Measurements from ENCODE around the gene METTL3.

The METTL3 gene

GRCh38 chr14:21526672-21527317, 15.7 kb upstream of the METTL3 start:
- Histone ChIP-seq H3K9me3 (ENCODE audit: control insufficient read depth in 2 of 2, low read length in 2 of 2) (no peaks in the 10 kb centered on the region), H3K36me3 (ENCODE audit: control insufficient read depth in 2 of 2, insufficient read depth in 2 of 2, low read length in 2 of 2) (peaks cover 4 to 11% of the 10 kb centered on the region in 2 donors), H3K9ac (ENCODE audit: low read length in 2 of 2) (peak overlapping the region; percentile 79), H3K27me3 (ENCODE audit: control insufficient read depth in 1 of 2, insufficient read depth in 2 of 2, low read length in 2 of 2) (no peaks in the 10 kb centered on the region), H3K4me3 (ENCODE audit: low read length in 2 of 2) (peak overlapping the region; percentile 73 to 78), H3K27ac (ENCODE audit: low read length) (peak overlapping the region; percentile 55), H3K4me1 (ENCODE audit: control insufficient read depth, insufficient read depth, low read length) (peaks cover 8% of the 10 kb centered on the region)

- no peaks in the 10 kb centered on the region for H3K9me3 ChIP-seq (ENCODE audit: control insufficient read depth in 2 of 2, low read length in 2 of 2)
- no peaks in the 10 kb centered on the region for H3K27me3 ChIP-seq (ENCODE audit: control insufficient read depth in 1 of 2, insufficient read depth in 2 of 2, low read length in 2 of 2)
- H3K36me3 ChIP-seq (ENCODE audit: control insufficient read depth in 2 of 2, insufficient read depth in 2 of 2, low read length in 2 of 2), result peaks cover 4 to 11% of the 10 kb centered on the region in 2 donors
- peak within 1 kb of the TSS; percentile 55 for H3K27ac ChIP-seq (ENCODE audit: low read length)
- H3K4me1 ChIP-seq (ENCODE audit: control insufficient read depth, insufficient read depth, low read length), result peaks cover 8% of the 10 kb centered on the region
- peak within 1 kb of the TSS; percentile 73 to 78 for H3K4me3 ChIP-seq (ENCODE audit: low read length in 2 of 2)
- H3K9ac ChIP-seq (ENCODE audit: low read length in 2 of 2), result peak within 1 kb of the TSS; percentile 79
These were observed 15.0 kb upstream of the METTL3 start, which contains the start of gene SALL2 for GRCh38 chr14:21525962-21526671. Gene SALL2 (minus strand): TSS chr14:21526346. CDS start chr14:21526127, 219 bp downstream.

DNA sequence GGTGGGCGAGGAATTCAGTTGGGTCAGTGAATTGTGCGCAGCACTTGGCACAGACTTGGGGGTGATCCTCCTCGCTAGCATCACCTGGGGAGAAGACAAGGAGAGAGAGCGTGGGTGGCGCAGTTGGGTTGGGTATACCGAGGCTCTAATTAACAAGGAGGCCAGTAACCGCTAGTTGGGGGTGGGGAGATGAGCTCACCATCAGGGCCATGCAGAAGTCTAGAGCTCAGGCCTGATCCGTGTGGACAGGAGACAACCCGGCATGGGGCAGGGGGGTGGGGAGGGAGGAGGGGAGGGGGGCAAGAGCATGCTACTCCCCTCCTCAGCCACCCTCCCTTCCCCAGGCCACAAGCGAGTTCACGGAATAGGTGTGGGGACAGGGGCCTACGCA, 14.4 kb upstream of the METTL3 start:
- H3K9me3 ChIP-seq (ENCODE audit: control insufficient read depth in 2 of 2, low read length in 2 of 2), result no peaks in the 10 kb centered on the region
- H3K4me1 ChIP-seq (ENCODE audit: control insufficient read depth, insufficient read depth, low read length), result peaks cover 8% of the 10 kb centered on the region
- H3K9ac ChIP-seq (ENCODE audit: low read length in 2 of 2), result peak overlapping the region; percentile 60 to 79
- no peaks in the 10 kb centered on the region for H3K27me3 ChIP-seq (ENCODE audit: control insufficient read depth in 1 of 2, insufficient read depth in 2 of 2, low read length in 2 of 2)
- peak overlapping the region; percentile 73 to 78 for H3K4me3 ChIP-seq (ENCODE audit: low read length in 2 of 2)
- H3K27ac ChIP-seq (ENCODE audit: low read length), result peak overlapping the region; percentile 55
- H3K36me3 ChIP-seq (ENCODE audit: control insufficient read depth in 2 of 2, insufficient read depth in 2 of 2, low read length in 2 of 2), result peaks cover 4 to 11% of the 10 kb centered on the region in 2 donors

DNA sequence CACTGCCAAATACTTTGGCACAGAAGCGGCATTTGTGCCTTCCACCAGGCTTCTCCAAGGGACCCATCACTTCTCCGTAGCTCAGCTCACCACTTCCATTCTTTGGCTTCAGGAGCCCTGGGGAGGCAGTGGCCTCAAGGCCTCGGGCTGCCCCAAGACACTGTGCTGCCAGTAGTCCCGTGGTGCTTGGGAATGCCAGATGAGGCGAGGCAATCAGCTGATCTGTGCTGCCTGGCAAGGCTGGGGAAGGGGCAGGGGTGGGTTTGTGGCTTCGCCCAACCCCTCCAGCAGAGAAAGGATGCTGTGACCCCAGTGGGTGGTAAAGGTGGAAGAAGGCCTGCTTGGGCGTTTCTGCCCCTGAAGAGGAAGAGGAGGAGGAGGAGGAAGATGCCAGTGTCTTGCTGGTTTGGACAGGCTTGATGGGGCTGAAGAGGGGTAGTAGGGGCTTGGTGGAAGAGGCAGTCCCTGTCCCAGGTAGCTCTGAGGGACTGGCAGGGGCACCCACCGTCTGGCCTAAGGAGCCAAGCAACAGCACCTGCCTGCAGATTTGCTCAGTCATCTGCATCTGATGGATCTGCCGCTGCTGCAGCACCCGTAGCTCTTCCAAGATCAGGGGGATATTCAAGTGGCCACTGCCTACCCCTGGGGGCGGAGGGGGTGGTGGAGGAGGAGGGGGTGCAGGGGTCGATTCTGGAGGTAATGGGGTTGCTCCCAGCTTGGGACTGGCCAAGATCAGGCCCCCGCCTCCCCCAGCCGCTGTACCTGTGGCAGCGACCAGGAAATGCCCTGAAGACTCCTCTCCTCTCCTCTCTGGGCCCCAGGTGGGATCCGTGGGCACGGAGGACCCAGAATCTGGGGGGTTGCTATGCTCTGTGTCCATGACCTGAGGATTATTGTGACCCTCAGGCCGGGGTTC, 13.7 kb upstream of the METTL3 start:
- peaks cover 4 to 11% of the 10 kb centered on the region in 2 donors for H3K36me3 ChIP-seq (ENCODE audit: control insufficient read depth in 2 of 2, insufficient read depth in 2 of 2, low read length in 2 of 2)
- peaks cover 8% of the 10 kb centered on the region for H3K4me1 ChIP-seq (ENCODE audit: control insufficient read depth, insufficient read depth, low read length)
- peak overlapping the region; percentile 73 to 78 for H3K4me3 ChIP-seq (ENCODE audit: low read length in 2 of 2)
- H3K9ac ChIP-seq (ENCODE audit: low read length in 2 of 2), result peak overlapping the region; percentile 60 to 79
- peak overlapping the region; percentile 55 for H3K27ac ChIP-seq (ENCODE audit: low read length)
- no peaks in the 10 kb centered on the region for H3K9me3 ChIP-seq (ENCODE audit: control insufficient read depth in 2 of 2, low read length in 2 of 2)
- no peaks in the 10 kb centered on the region for H3K27me3 ChIP-seq (ENCODE audit: control insufficient read depth in 1 of 2, insufficient read depth in 2 of 2, low read length in 2 of 2)

GRCh38 chr14:21523203-21523602, 12.1 kb upstream of the METTL3 start:
- H3K27me3 ChIP-seq (ENCODE audit: control insufficient read depth in 1 of 2, insufficient read depth in 2 of 2, low read length in 2 of 2), result no peaks in the 10 kb centered on the region
- H3K4me1 ChIP-seq (ENCODE audit: control insufficient read depth, insufficient read depth, low read length), result peaks cover 8% of the 10 kb centered on the region
- H3K9me3 ChIP-seq (ENCODE audit: control insufficient read depth in 2 of 2, low read length in 2 of 2), result no peaks in the 10 kb centered on the region
- no peak overlapping the region for H3K9ac ChIP-seq (ENCODE audit: low read length in 2 of 2)
- H3K4me3 ChIP-seq (ENCODE audit: low read length in 2 of 2), result no peak overlapping the region
- peaks cover 4 to 11% of the 10 kb centered on the region in 2 donors for H3K36me3 ChIP-seq (ENCODE audit: control insufficient read depth in 2 of 2, insufficient read depth in 2 of 2, low read length in 2 of 2)
- H3K27ac ChIP-seq (ENCODE audit: low read length), result no peak overlapping the region

DNA sequence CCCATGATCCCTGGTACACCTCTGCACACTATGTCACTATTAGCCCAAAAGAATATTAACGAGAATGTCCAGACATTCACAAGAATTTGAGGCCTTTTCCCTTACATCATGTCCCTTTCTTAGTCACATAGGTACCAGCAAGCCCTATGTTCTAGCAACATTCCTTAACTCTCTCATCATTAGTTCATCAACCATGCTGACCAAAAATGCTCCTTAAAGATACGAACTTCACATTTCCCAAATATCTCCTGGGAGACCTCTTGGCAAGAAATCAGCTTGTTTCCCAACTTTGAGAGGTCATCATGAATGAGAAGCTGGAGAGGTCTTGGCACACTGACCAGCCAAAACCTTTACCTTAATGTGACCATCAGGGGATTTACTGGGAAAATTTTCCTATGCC, 10.4 kb upstream of the METTL3 start:
- H3K27me3 ChIP-seq (ENCODE audit: control insufficient read depth in 1 of 2, insufficient read depth in 2 of 2, low read length in 2 of 2), result no peaks in the 10 kb centered on the region
- H3K9ac ChIP-seq (ENCODE audit: low read length in 2 of 2), result no peak overlapping the region

DNA sequence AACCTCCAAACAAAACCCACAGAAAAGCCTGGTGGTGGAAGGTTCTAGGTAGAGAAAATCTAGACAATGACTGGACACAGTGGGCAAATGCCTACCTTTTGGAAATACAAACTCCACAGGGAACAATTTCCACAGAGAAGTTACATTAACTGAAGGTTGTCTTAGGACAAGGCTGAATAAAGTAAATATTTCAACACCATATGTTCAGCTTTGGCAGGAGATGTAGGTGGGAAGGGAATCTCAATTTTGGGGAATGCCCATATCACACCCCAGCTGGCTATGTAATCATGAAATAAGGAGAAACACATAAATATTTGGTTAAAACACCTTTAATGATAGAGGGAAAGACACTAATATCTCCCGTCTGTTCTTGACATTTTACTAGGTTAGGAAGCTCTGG, 9.6 kb upstream of the METTL3 start:
- peaks cover 4 to 11% of the 10 kb centered on the region in 2 donors for H3K36me3 ChIP-seq (ENCODE audit: control insufficient read depth in 2 of 2, insufficient read depth in 2 of 2, low read length in 2 of 2)
- no peak overlapping the region for H3K27ac ChIP-seq (ENCODE audit: low read length)
- H3K9ac ChIP-seq (ENCODE audit: low read length in 2 of 2), result no peak overlapping the region
- no peaks in the 10 kb centered on the region for H3K27me3 ChIP-seq (ENCODE audit: control insufficient read depth in 1 of 2, insufficient read depth in 2 of 2, low read length in 2 of 2)
- H3K4me1 ChIP-seq (ENCODE audit: control insufficient read depth, insufficient read depth, low read length), result peaks cover 3% of the 10 kb centered on the region
- no peak overlapping the region for H3K4me3 ChIP-seq (ENCODE audit: low read length in 2 of 2)
- no peaks in the 10 kb centered on the region for H3K9me3 ChIP-seq (ENCODE audit: control insufficient read depth in 2 of 2, low read length in 2 of 2)

More for the DNA sequence above, 10.4 kb upstream of the METTL3 start:
- peaks cover 3% of the 10 kb centered on the region for H3K4me1 ChIP-seq (ENCODE audit: control insufficient read depth, insufficient read depth, low read length)
- no peaks in the 10 kb centered on the region for H3K9me3 ChIP-seq (ENCODE audit: control insufficient read depth in 2 of 2, low read length in 2 of 2)
- peaks cover 4 to 11% of the 10 kb centered on the region in 2 donors for H3K36me3 ChIP-seq (ENCODE audit: control insufficient read depth in 2 of 2, insufficient read depth in 2 of 2, low read length in 2 of 2)
- no peak overlapping the region for H3K4me3 ChIP-seq (ENCODE audit: low read length in 2 of 2)
- no peak overlapping the region for H3K27ac ChIP-seq (ENCODE audit: low read length)

DNA sequence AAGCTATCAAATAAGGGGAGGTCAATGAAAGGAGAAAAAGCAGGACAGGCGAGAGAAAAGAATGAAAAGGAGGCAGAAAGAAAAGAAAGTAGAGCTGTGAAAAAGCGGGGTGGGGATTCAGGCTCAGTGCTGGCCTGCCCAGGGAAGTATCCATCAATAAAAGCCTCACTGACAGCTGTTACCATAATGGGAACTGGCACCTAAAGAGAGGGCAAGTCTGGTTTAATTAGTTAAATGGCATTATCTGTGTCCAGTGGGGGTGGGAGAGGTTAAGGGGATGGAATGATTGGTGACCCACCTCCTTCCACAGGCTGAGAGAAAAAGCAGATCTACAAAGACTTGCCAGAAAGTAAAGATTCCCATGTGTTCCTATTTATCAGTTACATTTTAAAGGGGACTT, 7.6 kb upstream of the METTL3 start:
- no peaks in the 10 kb centered on the region for H3K27me3 ChIP-seq (ENCODE audit: control insufficient read depth in 1 of 2, insufficient read depth in 2 of 2, low read length in 2 of 2)

GRCh38 chr14:21514341-21514740, 3.2 kb upstream of the METTL3 start:
- no peak overlapping the region for H3K27ac ChIP-seq (ENCODE audit: low read length)

More for the DNA sequence above, 7.6 kb upstream of the METTL3 start:
- Histone ChIP-seq H3K36me3 (ENCODE audit: control insufficient read depth in 2 of 2, insufficient read depth in 2 of 2, low read length in 2 of 2) (peaks cover 0 to 4% of the 10 kb centered on the region in 2 donors), H3K4me1 (ENCODE audit: control insufficient read depth, insufficient read depth, low read length) (no peaks in the 10 kb centered on the region), H3K4me3 (ENCODE audit: low read length in 2 of 2) (no peak overlapping the region), H3K9me3 (ENCODE audit: control insufficient read depth in 2 of 2, low read length in 2 of 2) (no peaks in the 10 kb centered on the region), H3K27ac (ENCODE audit: low read length) (no peak overlapping the region), H3K9ac (ENCODE audit: low read length in 2 of 2) (peak overlapping the region in 1 of 2 donors; percentile 10)

GRCh38 chr14:21509432-21510143, 1.6 kb downstream of the METTL3 start:
- H3K27ac ChIP-seq (ENCODE audit: low read length), result no peak overlapping the region
- H3K9me3 ChIP-seq (ENCODE audit: control insufficient read depth in 2 of 2, low read length in 2 of 2), result no peaks in the 10 kb centered on the region
- H3K27me3 ChIP-seq (ENCODE audit: control insufficient read depth in 1 of 2, insufficient read depth in 2 of 2, low read length in 2 of 2), result no peaks in the 10 kb centered on the region
- H3K36me3 ChIP-seq (ENCODE audit: control insufficient read depth in 2 of 2, insufficient read depth in 2 of 2, low read length in 2 of 2), result peaks cover 2 to 3% of the 10 kb centered on the region in 2 donors
- H3K9ac ChIP-seq (ENCODE audit: low read length in 2 of 2), result peak overlapping the region in 1 of 2 donors; percentile 13
- peak overlapping the region; percentile 93 to 99 for H3K4me3 ChIP-seq (ENCODE audit: low read length in 2 of 2)
- peaks cover 14% of the 10 kb centered on the region for H3K4me1 ChIP-seq (ENCODE audit: control insufficient read depth, insufficient read depth, low read length)

More at GRCh38 chr14:21514341-21514740, 3.2 kb upstream of the METTL3 start:
- peaks cover 14% of the 10 kb centered on the region for H3K4me1 ChIP-seq (ENCODE audit: control insufficient read depth, insufficient read depth, low read length)
- H3K9me3 ChIP-seq (ENCODE audit: control insufficient read depth in 2 of 2, low read length in 2 of 2), result no peaks in the 10 kb centered on the region
- H3K4me3 ChIP-seq (ENCODE audit: low read length in 2 of 2), result no peak overlapping the region
- H3K27me3 ChIP-seq (ENCODE audit: control insufficient read depth in 1 of 2, insufficient read depth in 2 of 2, low read length in 2 of 2), result no peaks in the 10 kb centered on the region
- no peak overlapping the region for H3K9ac ChIP-seq (ENCODE audit: low read length in 2 of 2)
- H3K36me3 ChIP-seq (ENCODE audit: control insufficient read depth in 2 of 2, insufficient read depth in 2 of 2, low read length in 2 of 2), result no peaks in the 10 kb centered on the region

Measured in stomach smooth muscle (tissue), 2 donors.